ENCODE results near the gene DHX35.

The DHX35 gene

DNA sequence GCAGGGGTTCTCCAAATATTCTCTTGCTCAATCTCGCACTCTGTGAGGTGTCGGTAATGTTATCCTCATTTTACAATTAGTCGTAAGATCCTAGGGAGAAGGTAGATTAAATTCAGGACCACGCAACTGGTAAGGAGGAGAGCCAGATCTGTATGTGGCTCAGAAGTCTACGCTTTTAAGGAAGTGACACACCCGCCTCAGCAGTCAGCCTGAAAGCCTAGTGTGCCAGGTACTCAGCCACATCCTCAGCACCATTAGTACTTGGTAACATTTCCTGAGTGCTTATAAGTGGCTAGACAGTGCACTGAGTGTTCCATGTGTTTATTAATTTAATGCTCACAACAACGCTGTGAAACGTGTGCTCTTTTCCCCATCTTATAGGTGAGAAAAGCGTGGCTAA is 63.7 kb downstream of the DHX35 start:
- TF ChIP-seq ZFX (IDR thresholded peaks at IDR 0.05), result no peak
- H3K27ac ChIP-seq, result no peak overlapping the region

DNA sequence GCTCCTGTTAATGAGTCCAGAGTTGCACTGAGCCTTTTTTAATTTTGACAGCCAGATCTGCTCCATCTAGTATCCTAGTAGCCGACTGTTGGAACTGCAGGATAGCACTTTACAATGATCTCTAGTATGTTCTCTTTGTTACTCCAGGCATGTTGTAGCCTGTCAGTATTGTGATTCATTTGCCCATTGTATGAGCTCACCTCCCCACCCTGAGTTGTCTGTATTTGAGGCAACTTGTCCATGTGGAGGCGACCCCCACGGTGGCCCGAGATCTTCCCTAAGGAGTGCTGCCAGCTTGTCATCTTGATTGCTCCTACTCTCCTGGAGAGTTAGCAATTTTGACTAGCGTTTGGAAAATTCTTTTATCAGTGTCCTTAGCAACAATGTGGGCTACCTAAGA is 67.2 kb downstream of the DHX35 start:
- TF ChIP-seq, protein P1, sequence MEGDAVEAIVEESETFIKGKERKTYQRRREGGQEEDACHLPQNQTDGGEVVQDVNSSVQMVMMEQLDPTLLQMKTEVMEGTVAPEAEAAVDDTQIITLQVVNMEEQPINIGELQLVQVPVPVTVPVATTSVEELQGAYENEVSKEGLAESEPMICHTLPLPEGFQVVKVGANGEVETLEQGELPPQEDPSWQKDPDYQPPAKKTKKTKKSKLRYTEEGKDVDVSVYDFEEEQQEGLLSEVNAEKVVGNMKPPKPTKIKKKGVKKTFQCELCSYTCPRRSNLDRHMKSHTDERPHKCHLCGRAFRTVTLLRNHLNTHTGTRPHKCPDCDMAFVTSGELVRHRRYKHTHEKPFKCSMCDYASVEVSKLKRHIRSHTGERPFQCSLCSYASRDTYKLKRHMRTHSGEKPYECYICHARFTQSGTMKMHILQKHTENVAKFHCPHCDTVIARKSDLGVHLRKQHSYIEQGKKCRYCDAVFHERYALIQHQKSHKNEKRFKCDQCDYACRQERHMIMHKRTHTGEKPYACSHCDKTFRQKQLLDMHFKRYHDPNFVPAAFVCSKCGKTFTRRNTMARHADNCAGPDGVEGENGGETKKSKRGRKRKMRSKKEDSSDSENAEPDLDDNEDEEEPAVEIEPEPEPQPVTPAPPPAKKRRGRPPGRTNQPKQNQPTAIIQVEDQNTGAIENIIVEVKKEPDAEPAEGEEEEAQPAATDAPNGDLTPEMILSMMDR (conservative IDR thresholded peaks at IDR 0.05), result no peak
- TF ChIP-seq ZFX (IDR thresholded peaks at IDR 0.05), result no peak
- no peak overlapping the region for H3K27ac ChIP-seq

DNA sequence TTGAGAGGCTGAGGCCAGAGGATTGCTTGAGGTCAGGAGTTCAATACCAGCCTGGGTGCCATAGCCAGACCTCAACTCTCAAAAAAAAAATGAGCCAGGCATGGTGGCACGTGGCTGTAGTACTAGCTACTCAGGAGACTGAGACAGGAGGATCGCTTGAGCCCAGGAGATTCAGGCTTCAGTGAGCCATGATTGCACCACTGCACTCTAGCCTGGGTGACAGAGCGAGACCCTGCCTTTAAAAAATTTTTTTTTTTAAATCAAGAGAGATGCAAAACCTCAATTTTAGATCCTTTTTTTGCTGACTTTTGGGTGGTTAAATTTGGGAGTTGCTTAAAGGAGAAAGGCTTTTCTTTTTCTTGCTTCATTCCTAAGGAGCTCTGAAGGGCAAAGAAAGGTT is 70.9 kb downstream of the DHX35 start:
- H3K27ac ChIP-seq, result no peak overlapping the region
- TF ChIP-seq, protein P1 (conservative IDR thresholded peaks at IDR 0.05), result no peak
- TF ChIP-seq ZFX (IDR thresholded peaks at IDR 0.05), result no peak

DNA sequence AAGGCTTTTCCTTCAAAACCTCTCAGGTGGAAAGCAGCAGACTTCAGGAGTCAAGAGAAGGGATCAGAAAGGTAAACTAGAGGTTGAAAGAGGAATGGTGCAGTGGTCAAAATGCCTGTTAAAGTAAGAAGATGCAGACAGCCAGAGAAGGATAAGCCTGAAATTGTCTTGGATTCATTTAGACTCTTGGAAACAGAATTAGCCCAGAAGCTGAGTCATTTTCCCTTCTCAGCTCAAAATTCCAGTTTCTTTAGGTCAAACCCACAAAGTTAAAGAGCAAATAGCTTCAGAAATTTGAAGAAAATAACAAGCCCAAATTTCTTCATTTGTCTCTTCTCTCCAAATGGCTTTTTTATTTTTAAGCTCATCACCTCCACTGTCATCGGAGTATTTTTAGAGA is 73.9 kb downstream of the DHX35 start:
- TF ChIP-seq, protein P1 (conservative IDR thresholded peaks at IDR 0.05), result no peak
- TF ChIP-seq ZFX (IDR thresholded peaks at IDR 0.05), result no peak

DNA sequence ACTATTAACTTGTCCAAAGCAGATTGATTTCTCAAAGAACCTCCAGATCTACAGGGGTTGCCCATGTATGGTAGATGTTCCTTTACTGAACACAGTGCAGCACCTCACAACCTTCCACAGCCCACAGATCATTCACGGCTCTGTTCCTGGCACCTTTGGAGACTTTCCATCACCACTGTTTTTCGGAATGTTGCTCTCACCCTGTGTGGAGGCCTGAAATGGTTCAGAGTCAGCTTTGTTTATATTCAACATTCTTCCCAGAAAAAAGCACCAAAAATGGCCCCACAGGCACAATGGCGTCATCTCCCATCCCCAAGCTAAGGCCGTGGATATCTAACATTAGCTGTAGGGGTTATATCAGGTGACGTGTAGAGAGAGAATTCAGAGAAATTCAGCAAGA is 74.7 kb downstream of the DHX35 start:
- TF ChIP-seq, protein P1 (conservative IDR thresholded peaks at IDR 0.05), result no peak
- H3K27ac ChIP-seq, result no peak overlapping the region

More for the DNA sequence above, 73.9 kb downstream of the DHX35 start:
- H3K27ac ChIP-seq, result no peak overlapping the region

DNA sequence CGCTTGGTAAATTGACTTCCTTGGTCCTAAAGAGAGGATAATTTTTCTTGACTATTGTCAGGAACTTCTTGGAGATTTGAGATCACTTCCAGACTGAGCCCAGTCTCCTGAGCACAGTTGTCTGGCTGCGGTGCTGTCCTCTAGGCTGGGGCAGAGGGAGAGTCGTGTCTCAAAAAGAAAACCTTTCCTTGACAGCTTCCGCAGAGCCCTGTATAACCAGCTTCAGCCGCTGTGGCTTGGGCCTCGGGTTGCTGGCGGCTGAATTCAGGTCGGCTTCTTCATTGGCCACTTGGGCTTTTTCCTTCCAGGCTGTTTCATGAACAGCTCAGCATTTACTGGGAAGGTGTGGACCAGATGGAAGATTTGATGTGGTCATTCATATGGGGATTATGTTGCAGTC is 75.9 kb downstream of the DHX35 start:
- H3K27ac ChIP-seq, result no peak overlapping the region
- TF ChIP-seq ZFX (IDR thresholded peaks at IDR 0.05), result no peak
- TF ChIP-seq, protein P1 (conservative IDR thresholded peaks at IDR 0.05), result no peak

DNA sequence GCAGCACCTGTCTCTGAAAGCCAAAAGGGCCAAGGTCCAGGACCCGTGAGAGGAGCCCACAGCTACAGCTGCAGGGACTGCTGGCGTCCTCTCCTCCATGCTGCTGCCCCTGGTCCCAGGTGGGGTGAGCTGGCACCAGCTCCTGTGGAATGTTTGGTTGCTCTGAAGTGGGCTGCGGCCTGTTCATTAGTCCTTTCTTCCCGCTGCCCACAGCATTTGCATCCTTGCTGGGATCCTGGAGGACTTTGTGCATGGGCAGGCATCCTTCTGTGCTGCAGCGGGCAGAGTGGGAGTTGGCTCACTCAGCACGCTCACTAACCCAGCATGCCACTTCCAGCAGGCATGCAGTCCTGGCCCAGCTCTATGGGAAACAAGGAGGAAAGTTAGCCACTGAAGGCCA is 76.4 kb downstream of the DHX35 start:
- H3K27ac ChIP-seq, result no peak overlapping the region
- no peak for TF ChIP-seq ZFX (IDR thresholded peaks at IDR 0.05)
- TF ChIP-seq, protein P1 (conservative IDR thresholded peaks at IDR 0.05), result no peak

DNA sequence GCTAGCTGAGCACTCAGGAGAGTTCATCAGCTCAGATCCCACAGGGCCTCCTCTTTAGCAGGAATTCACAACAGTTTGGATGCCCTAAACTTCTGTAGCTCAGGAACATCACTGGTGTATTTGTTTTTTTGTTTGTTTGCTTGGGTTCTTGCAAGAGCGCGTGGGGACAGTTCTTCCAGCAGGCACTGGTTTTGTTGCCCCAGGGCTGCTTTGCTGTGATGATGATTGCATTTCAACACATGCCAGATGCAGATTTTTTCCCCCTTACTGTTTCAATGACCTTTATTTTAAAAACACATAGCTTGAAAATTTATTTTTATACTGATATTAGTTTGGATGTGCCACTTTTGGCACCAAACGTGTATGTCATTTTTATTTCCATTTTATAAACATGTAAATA is 77.1 kb downstream of the DHX35 start:
- no peak for TF ChIP-seq ZFX (IDR thresholded peaks at IDR 0.05)
- TF ChIP-seq, protein P1 (conservative IDR thresholded peaks at IDR 0.05), result no peak
- no peak overlapping the region for H3K27ac ChIP-seq
